DOHH2 (cell line): ENCODE results near the gene DMD.

ENCODE experiments used
- H3F3A ChIP-seq: fragments of 200-600 bp; sonication (generic), shearing (Covaris generic); 2 replicates; pipeline ENCODE4 v1.6.0; 2016; ENCODE audit warnings: antibody characterized with exemption, mild to moderate bottlenecking; ENCODE audit not compliant: control insufficient read depth, insufficient read depth
- H3K27ac ChIP-seq: fragments of 200-600 bp; sonication (generic); 2 replicates; pipeline ENCODE4 v1.5.1; 2014; ENCODE audit warnings: low read depth, mild to moderate bottlenecking, low read length, moderate library complexity
- H3K27me3 ChIP-seq: fragments of 200-600 bp; sonication (generic); 2 replicates; pipeline ENCODE4 v1.6.1; 2014; ENCODE audit warnings: mild to moderate bottlenecking, low read length, mixed read lengths; ENCODE audit not compliant: control insufficient read depth
- H3K36me3 ChIP-seq: fragments of 200-600 bp; sonication (generic); 2 replicates; pipeline ENCODE4 v1.6.1; 2014; ENCODE audit warnings: mild to moderate bottlenecking, low read length, moderate library complexity, mixed read lengths; ENCODE audit not compliant: control insufficient read depth
- H3K4me1 ChIP-seq: fragments of 200-600 bp; sonication (generic); 2 replicates; pipeline ENCODE4 v1.6.1; 2014; ENCODE audit warnings: mild to moderate bottlenecking, low read length, mixed read lengths; ENCODE audit not compliant: control insufficient read depth
- H3K4me2 ChIP-seq: fragments of 200-600 bp; sonication (generic); 2 replicates; pipeline ENCODE4 v1.6.0; 2014; ENCODE audit warnings: mild to moderate bottlenecking, low read length, moderate library complexity
- H3K4me3 ChIP-seq: fragments of 200-600 bp; sonication (generic); 2 replicates; pipeline ENCODE4 v1.5.1; 2014; ENCODE audit warnings: mild to moderate bottlenecking, low read length, mixed read lengths
- H3K79me2 ChIP-seq: fragments of 200-600 bp; sonication (generic); 2 replicates; pipeline ENCODE4 v1.6.1; 2014; ENCODE audit warnings: mild to moderate bottlenecking, low read length, mixed read lengths; ENCODE audit not compliant: control insufficient read depth
- H3K9me2 ChIP-seq: fragments of 200-600 bp; sonication (generic); replicated peaks from 2 replicates; pipeline ENCODE4 v1.6.1; 2014; ENCODE audit warnings: mild to moderate bottlenecking, low read length, mixed read lengths; ENCODE audit not compliant: control insufficient read depth
- H3K9me3 ChIP-seq: fragments of 200-600 bp; sonication (generic); 2 replicates; pipeline ENCODE4 v1.6.1; 2014; ENCODE audit warnings: antibody characterized with exemption, low read length, mixed read lengths; ENCODE audit not compliant: control insufficient read depth, insufficient read depth
- H4K20me1 ChIP-seq: fragments of 200-600 bp; sonication (generic); 2 replicates; pipeline ENCODE4 v1.6.0; 2014; ENCODE audit warnings: low read depth, mild to moderate bottlenecking, antibody characterized with exemption, low read length, moderate library complexity; ENCODE audit not compliant: control insufficient read depth, insufficient read depth
- EZH2phosphoT487 ChIP-seq: fragments of 200-600 bp; sonication (generic); IDR thresholded peaks from 2 replicates; pipeline ENCODE4 v1.6.1; 2017; ENCODE audit warnings: borderline replicate concordance, mild to moderate bottlenecking, antibody characterized with exemption, low read length, moderate library complexity, mixed read lengths
- TF ChIP-seq, protein P1 (sequence below): fragments of 200-600 bp; sonication (generic); IDR thresholded peaks from one replicate; pipeline ENCODE4 v1.5.1; 2014; ENCODE audit warnings: antibody characterized with exemption, mild to moderate bottlenecking, low read depth, low read length; ENCODE audit not compliant: poor library complexity, severe bottlenecking

DMD gene

DNA sequence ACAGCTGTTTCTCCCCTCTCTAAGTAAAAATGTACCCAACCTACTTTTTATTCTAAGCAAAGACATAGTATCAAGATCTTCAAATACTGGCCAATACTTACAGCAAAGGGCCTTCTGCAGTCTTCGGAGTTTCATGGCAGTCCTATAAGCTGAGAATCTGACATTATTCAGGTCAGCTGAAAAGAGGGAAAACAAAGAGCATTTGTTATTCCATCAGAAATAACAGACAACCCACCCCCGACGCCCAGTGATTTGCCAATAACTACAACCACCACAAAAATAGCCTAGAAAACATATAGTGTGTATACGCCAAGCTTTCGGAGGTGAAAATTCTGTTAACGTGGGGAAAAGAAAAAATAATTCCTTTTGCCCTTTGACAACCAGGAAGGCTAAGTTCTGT is 1988.4 kb downstream of the DMD start:
- Histone ChIP-seq H3K79me2 (no peaks in the 10 kb centered on the region), H3K36me3 (no peaks in the 10 kb centered on the region), H3K4me1 (peaks cover 10% of the 10 kb centered on the region), H4K20me1 (no peaks in the 10 kb centered on the region), H3K27me3 (no peaks in the 10 kb centered on the region), H3K27ac (no peak overlapping the region), H3K9me2 (no peaks in the 10 kb centered on the region), H3K4me3 (no peak overlapping the region), H3F3A (no peaks in the 10 kb centered on the region), H3K9me3 (no peaks in the 10 kb centered on the region), H3K4me2 (no peak overlapping the region)
- TF ChIP-seq, protein P1, sequence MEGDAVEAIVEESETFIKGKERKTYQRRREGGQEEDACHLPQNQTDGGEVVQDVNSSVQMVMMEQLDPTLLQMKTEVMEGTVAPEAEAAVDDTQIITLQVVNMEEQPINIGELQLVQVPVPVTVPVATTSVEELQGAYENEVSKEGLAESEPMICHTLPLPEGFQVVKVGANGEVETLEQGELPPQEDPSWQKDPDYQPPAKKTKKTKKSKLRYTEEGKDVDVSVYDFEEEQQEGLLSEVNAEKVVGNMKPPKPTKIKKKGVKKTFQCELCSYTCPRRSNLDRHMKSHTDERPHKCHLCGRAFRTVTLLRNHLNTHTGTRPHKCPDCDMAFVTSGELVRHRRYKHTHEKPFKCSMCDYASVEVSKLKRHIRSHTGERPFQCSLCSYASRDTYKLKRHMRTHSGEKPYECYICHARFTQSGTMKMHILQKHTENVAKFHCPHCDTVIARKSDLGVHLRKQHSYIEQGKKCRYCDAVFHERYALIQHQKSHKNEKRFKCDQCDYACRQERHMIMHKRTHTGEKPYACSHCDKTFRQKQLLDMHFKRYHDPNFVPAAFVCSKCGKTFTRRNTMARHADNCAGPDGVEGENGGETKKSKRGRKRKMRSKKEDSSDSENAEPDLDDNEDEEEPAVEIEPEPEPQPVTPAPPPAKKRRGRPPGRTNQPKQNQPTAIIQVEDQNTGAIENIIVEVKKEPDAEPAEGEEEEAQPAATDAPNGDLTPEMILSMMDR = no peak
- no peak for TF ChIP-seq EZH2phosphoT487

- H3K36me3 ChIP-seq = no peaks in the 10 kb centered on the region
- no peak overlapping the region for H3K27ac ChIP-seq
- H3K4me1 ChIP-seq = peaks cover 6% of the 10 kb centered on the region
- no peak overlapping the region for H3K4me2 ChIP-seq
- no peak for TF ChIP-seq EZH2phosphoT487
- TF ChIP-seq, protein P1 = no peak
- H3K79me2 ChIP-seq = no peaks in the 10 kb centered on the region
- no peaks in the 10 kb centered on the region for H3K9me3 ChIP-seq
- no peaks in the 10 kb centered on the region for H3F3A ChIP-seq
- H3K27me3 ChIP-seq = no peaks in the 10 kb centered on the region
- no peaks in the 10 kb centered on the region for H3K9me2 ChIP-seq
- H4K20me1 ChIP-seq = no peaks in the 10 kb centered on the region
- no peak overlapping the region for H3K4me3 ChIP-seq
Measured at GRCh38 chrX:31219174-31219573, 1992.2 kb downstream of the DMD start.

DNA sequence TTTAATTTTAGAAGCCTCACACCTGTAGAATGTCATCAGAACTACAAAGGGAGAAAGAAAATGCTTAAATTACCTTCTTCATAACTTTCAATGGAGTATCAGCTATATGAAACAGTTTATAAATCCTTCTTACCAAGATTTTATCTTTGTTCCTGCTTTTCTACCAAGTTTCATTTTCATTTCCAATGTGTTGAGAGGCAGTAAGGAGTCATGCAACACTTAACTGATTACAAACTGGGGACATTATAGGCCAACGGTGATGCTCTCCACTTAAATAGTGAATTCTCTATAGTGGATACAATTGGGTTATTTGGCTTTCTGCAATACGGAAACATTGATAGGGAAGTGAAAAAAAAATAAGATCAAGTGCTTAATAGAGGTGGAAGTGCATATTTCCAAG is 1994.3 kb downstream of the DMD start:
- H3K4me2 ChIP-seq = no peak overlapping the region
- no peaks in the 10 kb centered on the region for H3K9me3 ChIP-seq
- H3K4me1 ChIP-seq = 0 out of 2 replicates have a peak, but pooled peaks cover 3% of the 10 kb centered on the region
- no peaks in the 10 kb centered on the region for H3K36me3 ChIP-seq
- no peak overlapping the region for H3K27ac ChIP-seq
- no peaks in the 10 kb centered on the region for H3K79me2 ChIP-seq
- H3F3A ChIP-seq = no peaks in the 10 kb centered on the region
- H3K9me2 ChIP-seq = no peaks in the 10 kb centered on the region
- H4K20me1 ChIP-seq = no peaks in the 10 kb centered on the region
- no peaks in the 10 kb centered on the region for H3K27me3 ChIP-seq
- TF ChIP-seq, protein P1 = no peak
- TF ChIP-seq EZH2phosphoT487 = no peak
- H3K4me3 ChIP-seq = no peak overlapping the region
